Skin of body (tissue), 2 donors: ENCODE measurements around the gene WDR88. TPM values are rescaled to one million over a fixed set of nuclear protein-coding genes. Genes with fewer than 3 reads are reported as not detected.

ENCODE experiments used
- DNase-seq: peaks from one replicate; lab custom pipeline; 2025; lab: John Stamatoyannopoulos, UW
- total RNA-seq: library from RNA; depleted of rRNA; stranded (reverse); fragments of >200 nt; gene quantifications from one replicate; pipeline ENCODE4 v1.2.3, GENCODE V29; 2014

WDR88 gene, protein sequence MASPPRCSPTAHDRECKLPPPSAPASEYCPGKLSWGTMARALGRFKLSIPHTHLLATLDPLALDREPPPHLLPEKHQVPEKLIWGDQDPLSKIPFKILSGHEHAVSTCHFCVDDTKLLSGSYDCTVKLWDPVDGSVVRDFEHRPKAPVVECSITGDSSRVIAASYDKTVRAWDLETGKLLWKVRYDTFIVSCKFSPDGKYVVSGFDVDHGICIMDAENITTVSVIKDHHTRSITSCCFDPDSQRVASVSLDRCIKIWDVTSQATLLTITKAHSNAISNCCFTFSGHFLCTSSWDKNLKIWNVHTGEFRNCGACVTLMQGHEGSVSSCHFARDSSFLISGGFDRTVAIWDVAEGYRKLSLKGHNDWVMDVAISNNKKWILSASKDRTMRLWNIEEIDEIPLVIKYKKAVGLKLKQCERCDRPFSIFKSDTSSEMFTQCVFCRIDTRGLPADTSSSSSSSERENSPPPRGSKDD
- total RNA-seq = 0.10 TPM

DNA sequence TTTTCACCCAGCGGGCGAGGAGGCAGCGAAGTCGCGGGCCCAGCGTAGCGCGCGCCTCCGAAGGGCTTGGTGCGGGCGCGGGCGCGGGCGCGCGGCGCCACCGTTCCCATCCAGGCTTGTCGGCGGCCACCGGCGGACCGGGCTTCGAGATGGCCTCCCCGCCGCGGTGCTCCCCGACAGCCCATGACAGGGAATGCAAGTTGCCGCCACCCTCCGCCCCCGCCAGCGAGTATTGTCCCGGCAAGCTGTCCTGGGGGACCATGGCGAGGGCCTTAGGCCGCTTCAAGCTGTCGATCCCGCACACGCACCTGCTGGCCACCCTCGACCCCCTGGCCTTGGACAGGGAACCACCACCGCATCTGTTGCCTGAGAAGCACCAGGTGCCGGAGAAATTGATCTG, at the start of gene WDR88:
Gene WDR88 (plus strand): TSS at position 94 of the 400 bp plus-strand sequence. CDS start 56 bp downstream, at position 150.
- no peak for DNase-seq

DNA sequence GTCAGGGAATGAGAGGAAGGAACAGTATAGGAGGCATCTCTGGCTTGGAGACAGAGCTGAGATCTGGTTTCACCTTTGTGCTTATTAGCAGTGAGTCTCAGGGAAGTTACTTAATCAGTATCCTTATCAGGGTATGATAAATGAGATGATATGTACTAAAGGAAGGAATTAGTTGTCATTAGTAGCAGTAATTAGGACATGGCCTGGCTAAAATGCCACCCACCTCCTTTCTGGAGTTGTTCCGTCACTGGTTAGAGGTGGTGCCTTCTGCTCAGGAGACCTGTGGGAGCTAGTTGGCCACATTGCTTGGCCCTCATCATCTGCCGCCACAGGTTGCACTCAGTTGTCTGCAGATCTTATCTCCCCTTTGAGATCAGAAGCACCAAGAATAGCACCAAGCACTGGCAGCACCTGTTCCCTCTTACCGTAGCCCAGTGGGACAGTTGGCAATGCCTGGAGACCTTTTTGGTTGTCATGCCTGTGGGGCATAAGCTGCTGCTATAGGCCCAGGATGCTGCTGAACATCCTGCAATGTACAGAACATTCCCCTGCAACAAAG, 46.3 kb upstream of the WDR88 start:
- no peak for DNase-seq

DNA sequence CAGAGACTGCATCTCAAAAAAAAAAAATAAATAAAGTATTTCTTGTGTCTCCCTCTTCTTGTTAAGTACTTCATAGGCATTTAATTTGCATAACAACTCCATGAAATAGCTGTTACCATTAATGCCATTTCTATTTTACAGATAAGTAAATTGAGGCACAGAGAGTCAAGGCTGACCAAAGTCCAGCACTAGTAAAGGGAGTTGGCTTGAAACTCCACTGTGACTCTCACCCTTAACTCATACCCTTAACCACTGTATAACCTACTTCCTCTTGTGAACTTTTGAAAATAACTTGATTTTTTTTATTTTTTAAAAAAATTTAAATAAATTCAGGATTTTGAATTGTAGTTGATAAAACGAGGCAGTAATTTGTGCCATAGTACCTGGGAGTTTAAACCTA, 45.0 kb upstream of the WDR88 start:
- DNase-seq = no peak

DNA sequence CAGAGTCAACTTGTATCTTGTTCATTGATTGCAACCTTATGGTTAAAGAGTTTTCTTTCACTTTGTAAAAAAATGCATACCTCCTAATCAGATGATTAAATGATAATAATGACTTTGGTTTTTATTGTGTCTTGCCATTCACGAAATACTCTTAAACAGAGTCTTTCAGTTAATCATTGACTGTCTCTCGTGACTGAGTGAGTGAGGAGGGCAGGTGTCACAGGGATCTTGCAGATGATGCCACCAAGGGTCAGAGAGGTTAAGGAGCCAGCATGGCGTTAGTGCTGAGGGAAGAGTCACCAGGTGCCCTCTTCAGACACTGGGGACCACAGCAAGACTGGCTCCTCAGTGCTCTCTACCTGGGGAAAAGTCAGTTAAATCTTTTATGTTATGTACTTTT, 42.9 kb upstream of the WDR88 start:
- DNase-seq = no peak

DNA sequence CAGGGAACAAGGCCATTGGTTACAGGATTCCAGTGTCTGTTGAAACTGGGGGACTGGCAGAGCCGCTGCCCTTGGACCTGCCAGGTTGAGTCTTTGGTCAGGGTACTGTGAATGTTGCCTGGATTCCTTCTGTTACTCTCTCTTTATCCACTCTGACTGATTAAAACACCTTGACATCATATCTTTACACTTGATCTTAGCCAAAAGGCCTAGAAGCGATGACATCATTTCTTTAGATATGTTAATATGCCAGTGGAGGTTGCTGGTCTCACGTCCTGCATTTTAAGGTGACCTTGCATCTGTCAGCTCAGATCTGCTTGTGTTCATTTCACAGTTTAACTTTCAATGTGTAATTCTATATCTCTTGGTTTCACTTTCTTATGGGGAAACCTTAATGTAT, 41.7 kb upstream of the WDR88 start:
- no peak for DNase-seq

DNA sequence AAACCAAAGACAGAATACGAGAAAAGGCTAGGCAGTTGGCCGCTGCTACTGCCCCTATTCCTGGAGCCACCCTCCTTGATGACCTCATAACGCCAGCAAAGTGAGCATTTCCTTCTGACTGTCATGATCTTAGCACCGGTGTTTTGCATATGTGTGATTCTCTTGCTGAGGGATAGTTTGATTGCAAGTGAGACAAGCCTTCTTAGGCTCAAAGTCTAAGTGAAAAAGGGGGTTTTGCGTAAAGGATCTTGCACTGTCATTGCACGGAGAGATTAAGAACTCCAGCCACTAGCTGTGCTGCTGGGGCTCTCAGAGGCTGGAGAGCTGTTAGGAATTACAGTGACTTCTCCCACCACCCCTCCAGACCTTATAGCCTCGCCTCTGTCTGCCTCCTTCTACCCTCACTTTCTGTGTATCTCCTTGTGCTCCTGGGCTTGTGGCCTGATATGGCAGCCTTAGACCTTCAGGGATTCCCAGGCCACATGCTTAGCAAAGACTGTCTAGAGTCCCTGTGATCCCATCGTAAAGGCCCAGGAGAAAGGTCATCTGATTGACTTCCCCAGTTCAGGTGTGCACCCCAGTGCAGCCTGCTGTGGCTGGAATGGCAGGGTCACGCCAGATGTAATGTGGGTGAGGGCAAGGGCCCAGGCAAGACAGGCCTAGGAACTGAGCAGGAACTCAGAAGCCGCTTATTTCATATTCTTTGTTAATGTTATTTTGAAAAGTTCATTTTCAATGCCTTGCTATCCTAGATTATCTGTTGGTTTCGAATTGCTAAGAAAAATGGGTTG, 38.3 kb upstream of the WDR88 start:
- no peak for DNase-seq

DNA sequence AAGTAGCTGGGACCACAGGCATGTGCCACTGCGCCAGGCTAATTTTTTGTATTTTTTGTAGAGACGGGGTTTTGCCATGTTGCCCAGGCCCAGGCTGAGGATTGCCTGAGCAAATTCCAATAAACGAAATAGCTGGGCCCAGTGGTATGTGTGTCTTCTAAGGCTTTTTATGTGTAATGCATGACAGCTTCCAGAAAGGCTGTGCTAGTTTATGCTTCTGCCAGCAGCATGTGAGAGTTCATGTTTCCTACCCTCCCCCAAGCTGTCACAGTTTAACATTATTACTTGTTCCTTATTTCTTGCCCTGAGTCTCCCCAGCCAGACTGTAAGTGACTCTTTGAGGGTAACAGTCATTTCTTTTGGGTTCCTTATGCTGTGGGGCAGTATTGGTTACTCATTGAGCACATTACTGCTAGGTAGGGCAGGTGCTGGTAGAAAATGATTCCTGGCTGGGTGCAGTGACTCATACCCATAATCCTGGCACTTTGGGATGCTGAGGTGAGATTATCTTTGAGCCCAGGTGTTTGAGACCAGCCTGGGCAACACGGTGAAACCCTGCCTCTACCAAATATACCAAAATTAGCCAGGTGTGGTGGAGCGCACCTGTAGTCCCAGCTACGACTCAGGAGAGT, 37.4 kb upstream of the WDR88 start:
- no peak for DNase-seq

DNA sequence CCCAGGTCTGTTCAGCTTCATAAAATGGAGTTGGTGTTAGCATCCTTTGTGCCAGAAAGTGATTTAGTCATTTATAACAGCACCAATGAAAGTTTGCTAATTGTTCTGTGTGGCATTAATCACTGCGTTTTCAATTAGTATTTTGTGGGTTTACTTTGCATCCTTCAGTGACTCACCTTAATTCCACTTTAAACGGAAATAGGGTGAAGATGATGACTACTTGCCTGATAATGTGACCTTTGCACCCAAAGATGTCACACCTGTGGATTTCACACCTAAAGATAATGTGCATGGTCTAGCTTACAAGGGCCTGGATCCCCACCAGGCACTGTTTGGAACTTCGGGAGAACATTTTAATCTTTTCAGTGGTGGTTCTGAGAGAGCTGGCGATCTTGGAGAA, 35.9 kb upstream of the WDR88 start:
- no peak for DNase-seq

DNA sequence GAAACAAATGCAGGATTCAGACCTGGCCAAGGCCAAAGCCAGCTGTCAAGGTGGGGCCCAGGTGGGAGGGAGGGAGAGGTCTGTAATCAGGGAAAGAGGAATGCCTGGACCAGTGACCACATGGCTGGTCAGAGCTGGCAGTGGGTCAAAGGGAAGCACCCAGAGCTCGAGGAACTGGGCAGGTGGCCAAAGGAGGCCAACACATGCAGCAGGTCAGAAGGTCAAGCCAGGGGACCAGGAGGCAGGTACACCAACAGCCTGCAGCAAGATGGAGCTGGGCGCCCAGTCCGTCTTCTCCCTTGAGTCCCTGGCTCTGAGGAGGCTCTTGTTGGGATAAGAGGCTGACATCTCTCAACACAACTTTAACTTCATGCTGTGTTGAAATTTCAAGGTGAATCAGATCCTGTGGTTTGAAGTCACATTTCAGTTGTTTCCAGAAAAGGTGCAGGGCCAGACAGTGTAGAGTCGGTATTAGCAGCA, 33.8 kb upstream of the WDR88 start:
- no peak for DNase-seq

DNA sequence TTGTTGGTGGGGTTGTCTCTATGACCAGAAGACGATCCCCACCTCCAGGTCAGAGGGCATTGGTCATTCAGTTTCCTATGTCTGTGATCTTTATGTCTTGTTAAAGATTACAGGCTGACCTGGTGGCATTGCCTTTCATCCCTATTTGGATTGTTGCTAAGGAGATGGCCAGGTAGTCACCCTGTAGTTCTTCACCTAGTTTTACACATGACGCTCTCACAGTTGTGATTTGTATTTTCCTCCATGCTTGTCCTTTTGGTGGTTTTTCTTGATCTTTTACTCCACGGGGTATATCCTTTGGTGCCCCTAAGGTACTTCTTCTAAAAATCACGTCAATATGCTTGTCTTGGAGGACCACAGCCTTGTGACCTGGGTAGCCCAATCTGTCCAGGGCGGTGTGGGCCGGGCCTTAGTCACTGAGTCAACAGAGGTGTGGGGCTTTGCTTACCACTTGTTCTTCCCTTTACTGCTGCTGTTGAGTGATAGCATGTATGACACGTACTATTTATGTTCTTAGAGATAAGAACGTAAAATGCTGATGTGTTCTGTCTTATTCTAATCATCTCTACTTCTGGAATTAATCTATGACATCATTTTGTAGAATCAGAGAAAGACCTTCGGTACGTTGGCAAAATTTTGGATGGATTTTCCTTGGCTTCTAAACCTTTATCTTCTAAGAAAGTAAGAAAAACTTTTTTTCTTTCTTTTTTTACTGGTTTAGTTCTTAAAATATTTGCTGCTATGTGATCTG, 30.8 kb upstream of the WDR88 start:
- no peak for DNase-seq

DNA sequence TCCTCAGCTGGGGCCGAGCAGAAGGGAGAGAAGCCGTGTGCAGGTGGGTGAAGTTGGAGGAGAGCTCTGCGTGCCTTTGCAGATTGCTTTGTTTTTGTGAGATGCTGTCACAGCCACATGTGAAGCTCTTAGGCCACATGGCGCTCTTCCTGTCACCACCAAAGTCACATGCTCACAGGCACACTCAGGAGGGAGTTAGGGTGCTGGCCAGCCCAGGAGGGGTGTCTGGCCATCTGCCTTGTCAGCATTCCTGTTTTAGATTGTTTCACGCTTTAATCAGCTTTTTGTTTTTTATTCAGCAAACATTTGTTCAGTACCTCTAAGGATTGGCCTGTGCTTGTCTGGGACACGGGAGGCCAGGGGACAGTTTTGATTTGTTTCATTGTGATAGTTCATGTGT, 29.0 kb upstream of the WDR88 start:
- DNase-seq = no peak

DNA sequence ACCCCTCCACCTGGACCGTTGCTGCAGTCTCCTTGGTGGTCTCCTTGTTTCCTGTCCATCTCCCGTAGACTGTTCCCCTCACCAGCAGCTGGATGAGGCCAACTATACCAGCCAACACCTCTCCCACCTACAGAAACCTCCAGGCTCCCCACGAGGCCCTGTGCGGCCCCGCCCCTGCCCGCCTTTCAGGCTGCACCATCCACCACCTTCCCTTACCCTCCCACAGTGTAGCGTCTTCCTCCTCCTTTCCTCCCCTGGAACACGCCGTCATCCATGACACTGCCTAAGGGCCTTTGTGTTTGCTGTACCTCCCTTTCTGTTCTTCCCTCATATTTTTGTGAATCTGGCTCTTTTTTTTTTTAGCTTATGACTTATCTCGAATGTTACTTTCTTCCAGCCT, 23.8 kb upstream of the WDR88 start:
- no peak for DNase-seq

DNA sequence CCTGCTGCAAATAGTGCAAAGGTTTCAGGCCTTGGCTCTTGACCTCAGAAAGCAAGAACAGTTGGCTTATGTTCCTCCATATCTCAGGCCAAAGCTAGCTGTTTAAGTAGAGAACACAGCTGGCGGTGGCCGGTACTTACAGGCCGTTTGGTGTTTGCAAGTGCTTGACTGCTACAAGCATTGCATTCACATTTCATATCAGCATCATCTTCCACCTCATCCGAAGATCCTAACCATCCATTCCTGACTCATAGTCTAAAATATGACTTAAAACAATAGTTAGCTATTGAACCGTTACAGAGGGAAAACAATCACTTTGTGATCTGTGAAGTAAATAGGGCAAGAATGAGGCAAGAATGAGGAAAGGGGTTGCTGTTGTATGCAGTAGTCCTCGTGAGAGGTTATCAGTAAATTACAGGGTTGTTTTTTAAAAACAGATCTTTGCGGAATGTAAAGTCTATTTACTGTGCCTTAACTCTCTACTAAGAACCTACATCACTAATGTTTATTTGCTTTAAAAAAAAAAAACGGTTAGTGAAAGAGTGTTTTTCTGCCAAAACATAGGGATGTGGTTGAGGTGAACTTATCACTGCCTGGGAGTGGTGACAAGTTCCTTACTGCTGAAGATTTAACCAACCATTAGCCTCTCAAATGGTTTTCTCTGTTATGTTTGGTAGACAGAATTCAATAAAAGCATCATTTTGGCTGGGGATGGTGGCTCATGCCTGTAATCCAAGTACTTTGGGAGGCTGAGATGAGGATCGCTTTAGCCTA, 21.6 kb upstream of the WDR88 start:
- no peak for DNase-seq

DNA sequence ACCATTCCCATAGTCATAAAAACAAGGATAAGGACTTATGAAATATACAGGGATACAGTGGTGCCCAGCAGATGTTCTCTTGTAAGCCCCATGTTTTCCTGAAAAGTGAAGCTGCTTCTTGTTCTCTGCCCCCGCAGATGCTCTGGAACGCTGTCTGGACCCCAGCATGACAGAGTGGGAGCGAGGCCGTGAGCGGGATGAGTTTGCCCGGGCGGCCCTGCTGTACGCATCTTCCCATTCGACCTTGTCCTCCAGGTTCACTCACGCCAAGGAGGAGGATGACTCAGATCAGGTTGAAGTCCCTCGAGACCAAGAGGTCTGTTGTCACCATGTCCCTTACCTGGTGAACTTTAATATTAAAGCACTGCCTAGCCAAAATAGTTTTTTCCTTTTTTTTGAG, 20.3 kb upstream of the WDR88 start:
- no peak for DNase-seq

DNA sequence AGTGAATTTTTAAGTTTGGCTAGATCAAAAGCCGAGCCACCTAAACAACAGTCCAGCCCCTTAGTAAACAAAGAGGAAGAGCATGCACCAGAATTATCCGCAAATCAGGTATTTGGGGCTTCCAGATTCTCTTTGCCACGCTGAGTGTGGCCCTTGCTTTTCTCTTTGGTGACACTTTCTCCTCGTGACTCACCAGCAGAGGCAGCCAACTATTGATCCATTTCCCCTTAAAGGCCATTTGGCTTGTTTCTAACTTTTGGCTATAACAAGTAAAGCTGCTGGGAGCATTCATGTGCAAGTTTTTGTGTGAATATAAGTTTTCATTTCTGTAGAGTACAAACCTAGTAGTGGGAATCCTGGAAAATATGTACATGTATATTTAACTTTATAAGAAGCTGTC, 17.6 kb upstream of the WDR88 start:
- DNase-seq = no peak

DNA sequence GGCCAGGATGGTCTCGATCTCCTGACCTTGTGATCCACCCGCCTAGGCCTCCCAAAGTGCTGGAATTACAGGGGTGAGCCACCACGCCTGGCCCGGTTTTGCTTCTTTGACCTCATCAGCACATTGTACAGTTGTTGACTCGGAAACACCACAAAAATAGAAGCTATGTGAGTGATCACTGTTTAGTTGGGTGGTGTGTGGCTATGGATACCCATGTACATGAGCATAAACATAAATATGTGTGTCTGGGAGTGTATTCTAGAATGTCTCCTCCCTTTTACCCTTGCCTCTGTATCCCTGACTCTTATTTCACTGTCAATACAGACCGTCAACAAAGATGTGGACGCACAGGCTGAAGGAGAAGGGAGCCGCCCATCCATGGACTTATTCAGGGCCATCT, 14.4 kb upstream of the WDR88 start:
- DNase-seq = no peak

DNA sequence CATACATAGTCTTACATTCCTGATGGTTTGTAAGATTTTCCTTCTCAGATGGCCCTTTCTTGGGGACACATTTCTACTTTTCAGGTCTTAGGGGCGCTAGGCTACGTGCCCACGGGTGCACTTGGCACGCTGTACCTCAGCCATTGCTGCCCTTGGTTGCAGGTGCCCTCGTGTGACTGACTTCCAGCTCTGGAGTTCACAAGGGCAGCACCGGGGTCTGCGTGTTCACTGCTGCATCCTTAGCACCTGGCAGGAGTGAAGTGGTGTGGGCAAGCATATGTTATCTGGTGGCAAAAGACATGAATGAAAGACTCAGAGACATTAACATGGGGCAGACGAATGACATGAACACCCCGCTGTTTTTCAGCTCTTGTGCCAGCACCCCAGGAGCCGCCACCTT, 13.3 kb upstream of the WDR88 start:
- DNase-seq = no peak

DNA sequence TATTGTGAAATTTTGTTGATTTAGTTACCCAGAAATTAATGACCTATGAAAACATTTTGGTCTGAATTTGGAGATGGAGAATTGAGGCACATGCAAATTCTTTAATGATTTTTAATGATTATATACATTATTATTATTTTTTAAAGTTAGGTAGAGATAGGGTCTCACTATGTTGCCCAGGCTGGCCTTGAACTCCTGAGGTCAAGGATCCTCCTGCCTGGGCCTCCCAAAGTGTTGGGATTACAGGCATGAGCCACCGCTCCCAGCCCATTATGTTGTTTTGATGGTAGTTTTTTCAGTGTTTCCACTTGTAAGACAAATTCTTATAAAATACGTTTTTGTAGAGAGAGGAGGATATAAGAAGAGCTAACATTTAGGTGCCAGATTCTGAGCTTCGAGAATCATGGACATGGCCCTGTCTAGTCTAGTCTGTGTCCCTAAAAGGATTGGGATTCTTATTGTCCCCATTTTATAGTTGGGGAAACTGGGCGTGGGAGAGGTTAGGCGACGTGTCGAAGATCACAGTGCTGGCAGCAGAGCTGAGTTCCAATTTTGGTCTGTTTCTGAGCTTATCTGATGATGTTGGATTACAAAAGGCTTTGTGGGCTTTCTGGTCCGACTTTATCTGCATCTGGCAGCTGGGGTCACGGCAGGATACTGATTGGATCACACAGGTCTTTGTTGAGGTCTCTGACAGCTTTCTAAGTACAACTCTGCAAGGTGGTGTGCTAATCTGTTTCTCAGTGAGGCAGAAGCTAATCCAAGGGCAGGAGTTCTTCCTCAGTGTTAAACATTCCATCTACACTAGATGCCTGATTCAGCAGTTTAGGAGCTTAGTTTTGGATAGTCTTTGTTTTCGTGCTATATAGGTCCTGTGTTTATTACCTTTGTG, 7.5 kb upstream of the WDR88 start:
- DNase-seq = no peak

DNA sequence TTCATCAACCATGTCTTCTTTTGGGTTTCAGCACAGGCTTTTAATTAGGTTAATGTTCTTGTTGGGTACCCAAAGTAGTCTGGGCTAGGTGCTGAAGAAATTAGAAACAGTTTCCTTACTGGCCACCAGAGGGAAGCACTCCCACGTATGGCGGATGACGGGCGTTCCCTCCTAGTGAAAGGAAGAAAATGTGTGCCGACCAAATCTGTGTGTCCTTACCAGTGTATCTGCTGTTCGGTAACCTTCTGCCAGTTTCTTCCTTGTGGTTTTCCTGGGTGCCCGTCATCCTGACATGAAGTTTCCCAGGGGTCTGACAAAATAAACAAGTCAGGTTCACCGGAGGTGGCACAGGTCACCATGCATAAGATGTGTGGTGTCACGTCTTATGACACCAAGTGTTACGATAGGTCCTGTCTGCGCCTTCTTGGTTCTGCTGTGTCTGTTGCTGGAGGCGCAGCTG, 6.0 kb upstream of the WDR88 start:
- DNase-seq = peak; percentile 51
